ENCODE data around the gene KLHL29.

GRCh38 chr2:23510471-23510870 lies 125.5 kb downstream of the KLHL29 start:
- TF ChIP-seq, protein P1, sequence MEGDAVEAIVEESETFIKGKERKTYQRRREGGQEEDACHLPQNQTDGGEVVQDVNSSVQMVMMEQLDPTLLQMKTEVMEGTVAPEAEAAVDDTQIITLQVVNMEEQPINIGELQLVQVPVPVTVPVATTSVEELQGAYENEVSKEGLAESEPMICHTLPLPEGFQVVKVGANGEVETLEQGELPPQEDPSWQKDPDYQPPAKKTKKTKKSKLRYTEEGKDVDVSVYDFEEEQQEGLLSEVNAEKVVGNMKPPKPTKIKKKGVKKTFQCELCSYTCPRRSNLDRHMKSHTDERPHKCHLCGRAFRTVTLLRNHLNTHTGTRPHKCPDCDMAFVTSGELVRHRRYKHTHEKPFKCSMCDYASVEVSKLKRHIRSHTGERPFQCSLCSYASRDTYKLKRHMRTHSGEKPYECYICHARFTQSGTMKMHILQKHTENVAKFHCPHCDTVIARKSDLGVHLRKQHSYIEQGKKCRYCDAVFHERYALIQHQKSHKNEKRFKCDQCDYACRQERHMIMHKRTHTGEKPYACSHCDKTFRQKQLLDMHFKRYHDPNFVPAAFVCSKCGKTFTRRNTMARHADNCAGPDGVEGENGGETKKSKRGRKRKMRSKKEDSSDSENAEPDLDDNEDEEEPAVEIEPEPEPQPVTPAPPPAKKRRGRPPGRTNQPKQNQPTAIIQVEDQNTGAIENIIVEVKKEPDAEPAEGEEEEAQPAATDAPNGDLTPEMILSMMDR (IDR thresholded peaks at IDR 0.05; ENCODE audit: low read depth, low read length) = no peak
- TF ChIP-seq POLR2A (IDR thresholded peaks at IDR 0.05; ENCODE audit: extremely low read depth, insufficient read length) (no peak), MAX (IDR thresholded peaks at IDR 0.05; ENCODE audit: low read depth, low read length) (no peak)

Data from NB4 (cell line).